ENCODE results near the gene SLC5A9. TPM values are rescaled to one million over a fixed set of nuclear protein-coding genes. Genes with fewer than 3 reads are reported as not detected.
"Not testable (repeated sequence)": the region's sequence is repeated elsewhere in the genome, so short reads cannot be mapped to it uniquely, and the experiment has no call there.

The SLC5A9 gene
- polyA plus RNA-seq, 3 donors, result 0.15 to 0.42 (median 0.28) TPM

- Histone ChIP-seq H3K4me1 (ENCODE audit: control insufficient read depth in 1 of 2, insufficient read depth in 2 of 2, low read length in 2 of 2) (no peaks in the 10 kb centered on the region), H4K20me1 (ENCODE audit: insufficient read depth, low read length) (no peaks in the 10 kb centered on the region), H3K36me3 (replicated peaks in 1 of 2; ENCODE audit: control insufficient read depth in 1 of 2, insufficient read depth in 2 of 2, low read length in 2 of 2) (no peaks in the 10 kb centered on the region), H3K27ac (ENCODE audit: low read depth in 1 of 2, low read length in 2 of 2) (no peak overlapping the region), H3K9me3 (replicated peaks in 1 of 2; ENCODE audit: control insufficient read depth in 1 of 2, insufficient read depth in 1 of 2, low read length in 2 of 2) (peaks cover 0 to 3% of the 10 kb centered on the region in 2 donors), H2AFZ (ENCODE audit: insufficient read depth, low read depth, low read length, poor library complexity, severe bottlenecking) (no peak overlapping the region), H3K27me3 (ENCODE audit: control insufficient read depth in 2 of 2, insufficient read depth in 2 of 2, low read length in 2 of 2) (no peaks in the 10 kb centered on the region), H3K9ac (ENCODE audit: insufficient read depth, low read length, poor library complexity, severe bottlenecking) (no peak overlapping the region), H3K4me2 (replicated peaks; ENCODE audit: extremely low read depth, low read length, poor library complexity, severe bottlenecking) (no peak overlapping the region), H3K79me2 (ENCODE audit: insufficient read depth, low read length) (no peaks in the 10 kb centered on the region), H3K4me3 (replicated peaks in 1 of 3; ENCODE audit: low read depth in 2 of 3, low read length in 3 of 3) (no peak overlapping the region)
- intact Hi-C loops (cut with micrococcal nuclease), result no loop called here
- no peaks in the 10 kb centered on the region for H3K4me1 Mint-ChIP-seq
- no peak for DNase-seq
- peaks cover 0 to 2% (median 0%) of the 10 kb centered on the region in 3 donors for H3K27me3 Mint-ChIP-seq (ENCODE audit: low read depth in 3 of 3)
- no peaks in the 10 kb centered on the region for H3K36me3 Mint-ChIP-seq
- peaks cover 0 to 10% (median 5%) of the 10 kb centered on the region in 7 donors for H3K9me3 Mint-ChIP-seq
- H3K27ac Mint-ChIP-seq, result no peak overlapping the region
- TF ChIP-seq, protein P1, sequence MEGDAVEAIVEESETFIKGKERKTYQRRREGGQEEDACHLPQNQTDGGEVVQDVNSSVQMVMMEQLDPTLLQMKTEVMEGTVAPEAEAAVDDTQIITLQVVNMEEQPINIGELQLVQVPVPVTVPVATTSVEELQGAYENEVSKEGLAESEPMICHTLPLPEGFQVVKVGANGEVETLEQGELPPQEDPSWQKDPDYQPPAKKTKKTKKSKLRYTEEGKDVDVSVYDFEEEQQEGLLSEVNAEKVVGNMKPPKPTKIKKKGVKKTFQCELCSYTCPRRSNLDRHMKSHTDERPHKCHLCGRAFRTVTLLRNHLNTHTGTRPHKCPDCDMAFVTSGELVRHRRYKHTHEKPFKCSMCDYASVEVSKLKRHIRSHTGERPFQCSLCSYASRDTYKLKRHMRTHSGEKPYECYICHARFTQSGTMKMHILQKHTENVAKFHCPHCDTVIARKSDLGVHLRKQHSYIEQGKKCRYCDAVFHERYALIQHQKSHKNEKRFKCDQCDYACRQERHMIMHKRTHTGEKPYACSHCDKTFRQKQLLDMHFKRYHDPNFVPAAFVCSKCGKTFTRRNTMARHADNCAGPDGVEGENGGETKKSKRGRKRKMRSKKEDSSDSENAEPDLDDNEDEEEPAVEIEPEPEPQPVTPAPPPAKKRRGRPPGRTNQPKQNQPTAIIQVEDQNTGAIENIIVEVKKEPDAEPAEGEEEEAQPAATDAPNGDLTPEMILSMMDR (IDR thresholded peaks at IDR 0.05), result no peak
- no peak overlapping the region for H3K4me3 Mint-ChIP-seq
- no CpG with 5 or more reads among the region's 1 CpG for WGBS (ENCODE audit: insufficient coverage)
Measured at GRCh38 chr1:48263041-48263440, 40.5 kb downstream of the SLC5A9 start.

GRCh38 chr1:48266576-48266975 is 44.1 kb downstream of the SLC5A9 start:
- H3K4me1 Mint-ChIP-seq, result no peaks in the 10 kb centered on the region
- WGBS (ENCODE audit: insufficient coverage), result no CpG with 5 or more reads among the region's 2 CpGs
- no peak overlapping the region for H3K27ac Mint-ChIP-seq
- Histone ChIP-seq H3K9ac (ENCODE audit: insufficient read depth, low read length, poor library complexity, severe bottlenecking) (no peak overlapping the region), H4K20me1 (ENCODE audit: insufficient read depth, low read length) (no peaks in the 10 kb centered on the region), H3K4me3 (replicated peaks in 1 of 3; ENCODE audit: low read depth in 2 of 3, low read length in 3 of 3) (no peak overlapping the region), H3K27ac (ENCODE audit: low read depth in 1 of 2, low read length in 2 of 2) (no peak overlapping the region), H2AFZ (ENCODE audit: insufficient read depth, low read depth, low read length, poor library complexity, severe bottlenecking) (no peak overlapping the region), H3K79me2 (ENCODE audit: insufficient read depth, low read length) (no peaks in the 10 kb centered on the region), H3K36me3 (replicated peaks in 1 of 2; ENCODE audit: control insufficient read depth in 1 of 2, insufficient read depth in 2 of 2, low read length in 2 of 2) (no peaks in the 10 kb centered on the region), H3K9me3 (replicated peaks in 1 of 2; ENCODE audit: control insufficient read depth in 1 of 2, insufficient read depth in 1 of 2, low read length in 2 of 2) (peaks cover 0 to 3% of the 10 kb centered on the region in 2 donors), H3K4me1 (ENCODE audit: control insufficient read depth in 1 of 2, insufficient read depth in 2 of 2, low read length in 2 of 2) (no peaks in the 10 kb centered on the region), H3K27me3 (ENCODE audit: control insufficient read depth in 2 of 2, insufficient read depth in 2 of 2, low read length in 2 of 2) (no peaks in the 10 kb centered on the region), H3K4me2 (replicated peaks; ENCODE audit: extremely low read depth, low read length, poor library complexity, severe bottlenecking) (no peak overlapping the region)
- TF ChIP-seq, protein P1 (IDR thresholded peaks at IDR 0.05), result no peak
- H3K4me3 Mint-ChIP-seq, result no peak overlapping the region
- H3K27me3 Mint-ChIP-seq (ENCODE audit: low read depth in 3 of 3), result peaks cover 0 to 2% (median 0%) of the 10 kb centered on the region in 3 donors
- peaks cover 0 to 10% (median 5%) of the 10 kb centered on the region in 7 donors for H3K9me3 Mint-ChIP-seq
- intact Hi-C loops (cut with micrococcal nuclease), result no loop called here
- no peaks in the 10 kb centered on the region for H3K36me3 Mint-ChIP-seq
- no peak for DNase-seq

GRCh38 chr1:48277437-48277836 is 54.9 kb downstream of the SLC5A9 start:
- intact Hi-C loops (cut with micrococcal nuclease); H3K36me3 ChIP-seq (replicated peaks in 1 of 2; ENCODE audit: control insufficient read depth in 1 of 2, insufficient read depth in 2 of 2, low read length in 2 of 2): not testable (repeated sequence)
- no CpG with 5 or more reads among the region's 10 CpGs for WGBS (ENCODE audit: insufficient coverage)

More at GRCh38 chr1:48277437-48277836, 54.9 kb downstream of the SLC5A9 start:
- H3K4me3 Mint-ChIP-seq; DNase-seq; H3K9ac ChIP-seq (ENCODE audit: insufficient read depth, low read length, poor library complexity, severe bottlenecking); H3K27ac Mint-ChIP-seq; H3K36me3 Mint-ChIP-seq; H2AFZ ChIP-seq (ENCODE audit: insufficient read depth, low read depth, low read length, poor library complexity, severe bottlenecking); H3K27ac ChIP-seq (ENCODE audit: low read depth in 1 of 2, low read length in 2 of 2); H3K4me2 ChIP-seq (replicated peaks; ENCODE audit: extremely low read depth, low read length, poor library complexity, severe bottlenecking); H3K4me3 ChIP-seq (replicated peaks in 1 of 3; ENCODE audit: low read depth in 2 of 3, low read length in 3 of 3); H4K20me1 ChIP-seq (ENCODE audit: insufficient read depth, low read length); H3K27me3 ChIP-seq (ENCODE audit: control insufficient read depth in 2 of 2, insufficient read depth in 2 of 2, low read length in 2 of 2); H3K79me2 ChIP-seq (ENCODE audit: insufficient read depth, low read length); H3K9me3 ChIP-seq (replicated peaks in 1 of 2; ENCODE audit: control insufficient read depth in 1 of 2, insufficient read depth in 1 of 2, low read length in 2 of 2); H3K4me1 ChIP-seq (ENCODE audit: control insufficient read depth in 1 of 2, insufficient read depth in 2 of 2, low read length in 2 of 2); H3K4me1 Mint-ChIP-seq; H3K27me3 Mint-ChIP-seq (ENCODE audit: low read depth in 3 of 3): not testable (repeated sequence)
- peaks cover 15 to 35% (median 27%) of the 10 kb centered on the region in 7 donors for H3K9me3 Mint-ChIP-seq
